Caco-2 (cell line): ENCODE data around the gene ZNF683. TPM values are rescaled to one million over a fixed set of nuclear protein-coding genes. Genes with fewer than 3 reads are reported as not detected.

Experiments used
- BruUV-seq: library from RNA; stranded (reverse); fragments of 400-500 nt; replicated peaks from 2 replicates; lab custom pipeline; 2021; lab: Mats Ljungman, UMichigan
- CTCF ChIA-PET: fragments of 300-600 bp; sonication (Branson Sonifier 250); formaldehyde crosslinking; loops from one replicate; lab custom pipeline; 2022; ENCODE audit warnings: antibody characterized with exemption; lab: Charles Lee
- POLR2A ChIA-PET: fragments of 300-600 bp; sonication (Branson Sonifier 250); formaldehyde crosslinking; loops from one replicate; lab custom pipeline; 2022; ENCODE audit warnings: antibody characterized with exemption; lab: Charles Lee
- DNase-seq, 2 experiments: peaks; one replicate each; pipeline versions ENCODE4 v3.0.0 to v3.0.0-alpha.2; 2020 to 2022
- H3K27me3 ChIP-seq: replicated peaks from 2 replicates; pipeline ENCODE4 v1.6.0; 2011; ENCODE audit warnings: low read length; ENCODE audit not compliant: control insufficient read depth, insufficient read depth
- H3K36me3 ChIP-seq: 2 replicates; pipeline ENCODE4 v1.5.1; 2011; ENCODE audit warnings: low read length; ENCODE audit not compliant: control insufficient read depth, insufficient read depth
- H3K4me1 ChIP-seq: fragments of 250-450 bp; sonication (Bioruptor Pico); 2 replicates; pipeline ENCODE4 v1.5.1; 2020; ENCODE audit warnings: mild to moderate bottlenecking
- H3K4me3 ChIP-seq: 2 replicates; pipeline ENCODE4 v1.5.1; 2011; ENCODE audit warnings: low read depth, mild to moderate bottlenecking, control low read depth, low read length
- H3K9me3 ChIP-seq: fragments of 250-450 bp; sonication (Bioruptor Pico); 2 replicates; pipeline ENCODE4 v1.5.1; 2020; ENCODE audit warnings: mild to moderate bottlenecking, moderate library complexity
- H3K27ac Mint-ChIP-seq: one replicate; pipeline ENCODE4 v1.8.0; 2022; ENCODE audit warnings: mixed read lengths; ENCODE audit not compliant: unreplicated experiment
- H3K27me3 Mint-ChIP-seq: one replicate; pipeline ENCODE4 v1.8.0; 2022; ENCODE audit warnings: mixed read lengths; ENCODE audit not compliant: insufficient read depth, unreplicated experiment
- H3K36me3 Mint-ChIP-seq: one replicate; pipeline ENCODE4 v1.8.0; 2022; ENCODE audit warnings: mild to moderate bottlenecking, mixed read lengths; ENCODE audit not compliant: insufficient read depth, unreplicated experiment
- H3K4me1 Mint-ChIP-seq: one replicate; pipeline ENCODE4 v1.8.0; 2022; ENCODE audit warnings: low read depth, mixed read lengths; ENCODE audit not compliant: unreplicated experiment
- H3K4me3 Mint-ChIP-seq: one replicate; pipeline ENCODE4 v1.8.0; 2022; ENCODE audit warnings: mild to moderate bottlenecking, moderate library complexity, mixed read lengths; ENCODE audit not compliant: unreplicated experiment
- H3K9me3 Mint-ChIP-seq: one replicate; pipeline ENCODE4 v1.8.0; 2022; ENCODE audit warnings: mixed read lengths; ENCODE audit not compliant: unreplicated experiment
- CTCF ChIP-seq, 2 experiments: fragments of 200-600 bp in 1 of 2; IDR thresholded peaks; 1 replicate in 1 of 2; 2 replicates in 1 of 2; pipeline versions ENCODE4 v1.5.1 to v1.8.0; 2011 to 2022; ENCODE audit warnings: antibody characterized with exemption in 1 of 2, control low read depth in 1 of 2, inconsistent platforms in 1 of 2, low read depth in 1 of 2, low read length in 1 of 2, mild to moderate bottlenecking in 1 of 2, moderate library complexity in 1 of 2; ENCODE audit not compliant: insufficient read depth in 1 of 2, severe bottlenecking in 1 of 2, unreplicated experiment in 1 of 2
- intact Hi-C: fragments of 100-400 bp; cut with micrococcal nuclease; formaldehyde crosslinking; loops from one replicate; pipeline ENCODE4 v1.10.0; 2022; ENCODE audit not compliant: unreplicated experiment
- total RNA-seq: library from RNA; stranded (reverse); gene quantifications from 2 replicates; pipeline ENCODE4 v1.2.3, GENCODE V29; 2022

The ZNF683 gene
- total RNA-seq, 1 experiment from 2014 or later: not detected

DNA sequence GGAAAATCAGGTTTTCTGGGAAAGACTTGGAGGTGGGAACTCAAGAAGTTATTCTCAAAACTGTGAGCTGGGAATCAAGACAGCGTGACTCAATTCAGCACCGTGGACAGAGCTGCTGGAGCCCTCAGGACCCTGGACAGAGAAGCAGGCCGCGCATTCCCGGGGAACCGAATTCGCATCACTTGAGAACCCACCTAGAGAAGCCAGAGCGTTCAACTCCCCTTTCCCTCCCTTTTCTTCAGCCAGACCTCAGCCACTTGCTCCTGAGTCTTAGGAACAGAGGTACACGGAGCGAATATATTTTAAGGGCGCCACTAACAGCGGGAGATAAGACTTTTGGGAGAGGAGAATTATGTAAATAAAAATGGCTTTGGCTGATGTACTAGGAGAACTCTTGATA lies 36.1 kb upstream of the ZNF683 start:
- Mint-ChIP-seq H3K4me3 (no peak overlapping the region), H3K36me3 (no peaks in the 10 kb centered on the region), H3K27ac (no peak overlapping the region), H3K4me1 (peaks cover 7% of the 10 kb centered on the region), H3K9me3 (no peaks in the 10 kb centered on the region), H3K27me3 (no peaks in the 10 kb centered on the region)
- ChIA-PET POLR2A (no interaction called here), CTCF (interaction anchor here (0.5 to 1.0 kb wide), 2 partner anchors 9 to 10 kb away, joined by 4 to 12 read pairs; no protein-coding TSS in a partner anchor)
- no peaks in the 10 kb centered on the region for H3K27me3 ChIP-seq
- H3K36me3 ChIP-seq: no peaks in the 10 kb centered on the region
- H3K4me1 ChIP-seq: peaks cover 30% of the 10 kb centered on the region
- no peak for TF ChIP-seq CTCF (IDR thresholded peaks at IDR 0.05; ENCODE audit: insufficient read depth in 1 of 2, low read depth in 1 of 2, low read length in 1 of 2, severe bottlenecking in 1 of 2, unreplicated experiment in 1 of 2)
- intact Hi-C loops: no loop called here
- DNase-seq: peak; percentile 68 to 85
- no peaks in the 10 kb centered on the region for H3K9me3 ChIP-seq
- no TSS peak for BruUV-seq
- H3K4me3 ChIP-seq: no peak overlapping the region

DNA sequence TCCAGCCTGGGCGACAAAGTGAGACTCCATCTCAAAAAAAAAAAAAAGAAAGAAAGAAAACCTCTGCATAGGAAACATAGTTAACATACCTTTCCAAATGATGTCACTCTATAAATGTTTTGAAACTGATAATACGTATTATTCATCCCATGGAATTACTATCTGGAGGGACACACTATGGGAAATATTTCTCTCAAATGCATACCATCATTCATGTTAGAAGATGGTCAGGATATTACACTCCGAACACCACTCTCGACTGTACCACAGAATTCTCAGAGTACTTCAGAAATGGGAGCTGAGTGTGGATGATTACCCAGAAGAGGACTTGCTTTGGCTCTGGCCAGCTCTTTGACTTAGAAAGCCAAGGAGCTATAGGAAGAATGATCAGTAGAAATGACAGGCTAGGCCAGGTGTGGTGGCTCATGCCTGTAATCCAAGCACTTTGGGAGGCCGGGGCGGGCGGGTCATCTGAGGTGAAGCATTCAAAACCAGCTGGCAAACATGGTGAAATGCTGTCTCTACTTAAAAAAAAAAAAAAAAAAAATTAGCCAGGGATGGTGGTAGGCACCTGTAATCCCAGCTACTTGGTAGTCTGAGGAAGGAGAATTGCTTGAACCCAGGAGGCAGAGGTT lies 32.8 kb upstream of the ZNF683 start:
- H3K27ac Mint-ChIP-seq: no peak overlapping the region
- H3K36me3 ChIP-seq: no peaks in the 10 kb centered on the region
- ChIA-PET POLR2A (no interaction called here), CTCF (interaction anchor here (0.6 to 0.7 kb wide), 3 partner anchors 10 to 595 kb away, joined by 3 to 9 read pairs (median 5); no protein-coding TSS in a partner anchor)
- H3K4me3 ChIP-seq: no peak overlapping the region
- no peaks in the 10 kb centered on the region for H3K9me3 ChIP-seq
- H3K4me1 ChIP-seq: peaks cover 12% of the 10 kb centered on the region
- TF ChIP-seq CTCF (IDR thresholded peaks at IDR 0.05; ENCODE audit: insufficient read depth in 1 of 2, low read depth in 1 of 2, low read length in 1 of 2, severe bottlenecking in 1 of 2, unreplicated experiment in 1 of 2): no peak
- BruUV-seq: no TSS peak
- no peaks in the 10 kb centered on the region for H3K27me3 ChIP-seq
- no peak for DNase-seq
- H3K36me3 Mint-ChIP-seq: peaks cover under 1% of the 10 kb centered on the region
- no peaks in the 10 kb centered on the region for H3K27me3 Mint-ChIP-seq
- H3K9me3 Mint-ChIP-seq: no peaks in the 10 kb centered on the region
- H3K4me1 Mint-ChIP-seq: no peaks in the 10 kb centered on the region
- intact Hi-C loops: no loop called here
- H3K4me3 Mint-ChIP-seq: no peak overlapping the region

DNA sequence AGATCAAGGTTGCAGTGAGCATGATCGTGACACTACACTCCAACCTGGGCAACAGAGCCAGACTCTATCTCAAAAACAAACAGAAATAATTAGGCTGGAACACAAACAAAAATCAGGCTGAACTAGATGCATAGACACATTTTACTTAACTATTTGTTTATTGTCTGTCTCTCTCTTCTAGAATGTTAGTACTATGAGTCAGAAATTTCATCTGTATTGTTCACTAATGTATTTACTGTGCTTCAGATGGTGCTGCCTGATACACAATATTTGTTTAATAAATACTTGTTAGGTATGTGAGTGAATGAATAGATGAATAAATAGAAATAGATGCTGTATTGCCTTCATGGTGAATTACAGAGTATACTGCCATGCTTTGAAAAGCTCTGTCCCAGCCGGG lies 32.1 kb upstream of the ZNF683 start:
- no peaks in the 10 kb centered on the region for H3K9me3 ChIP-seq
- POLR2A ChIA-PET: no interaction called here
- CTCF ChIA-PET: no interaction called here
- DNase-seq: no peak
- Mint-ChIP-seq H3K9me3 (no peaks in the 10 kb centered on the region), H3K27ac (no peak overlapping the region), H3K27me3 (no peaks in the 10 kb centered on the region), H3K4me3 (no peak overlapping the region), H3K36me3 (peaks cover 6% of the 10 kb centered on the region), H3K4me1 (no peaks in the 10 kb centered on the region)
- TF ChIP-seq CTCF (IDR thresholded peaks at IDR 0.05; ENCODE audit: insufficient read depth in 1 of 2, low read depth in 1 of 2, low read length in 1 of 2, severe bottlenecking in 1 of 2, unreplicated experiment in 1 of 2): no peak
- H3K4me1 ChIP-seq: peaks cover 11% of the 10 kb centered on the region
- intact Hi-C loops: no loop called here
- no peaks in the 10 kb centered on the region for H3K36me3 ChIP-seq
- no peak overlapping the region for H3K4me3 ChIP-seq
- no TSS peak for BruUV-seq
- no peaks in the 10 kb centered on the region for H3K27me3 ChIP-seq
